GM04503 (cell line): Measurements from ENCODE around the gene ITPK1.

Experiments used
- DNase-seq: peaks from one replicate; pipeline ENCODE4 v3.0.0-alpha.2; 2012; ENCODE audit warnings: low read depth

The ITPK1 gene

GRCh38 chr14:92937051-92937937 is 178.4 kb downstream of the ITPK1 start:
- no peak for DNase-seq

- DNase-seq, result no peak
Measured at GRCh38 chr14:92936085-92936484, 179.6 kb downstream of the ITPK1 start.

GRCh38 chr14:92935446-92935845 is 180.3 kb downstream of the ITPK1 start:
- DNase-seq, result no peak

GRCh38 chr14:92934196-92935085 is 181.3 kb downstream of the ITPK1 start:
- DNase-seq, result no peak

- no peak for DNase-seq
Measured at GRCh38 chr14:92933481-92933880, 182.2 kb downstream of the ITPK1 start.

GRCh38 chr14:92932448-92933395 is 183.0 kb downstream of the ITPK1 start:
- DNase-seq, result no peak

GRCh38 chr14:92931681-92932447 is 183.9 kb downstream of the ITPK1 start:
- DNase-seq, result no peak

GRCh38 chr14:92930737-92931602 is 184.8 kb downstream of the ITPK1 start:
- no peak for DNase-seq

- DNase-seq, result no peak
Measured at GRCh38 chr14:92929689-92930608, 185.8 kb downstream of the ITPK1 start.

GRCh38 chr14:92928961-92929688 is 186.6 kb downstream of the ITPK1 start:
- no peak for DNase-seq

- no peak for DNase-seq
Measured at GRCh38 chr14:92928258-92928629, 187.5 kb downstream of the ITPK1 start.

- no peak for DNase-seq
Measured at GRCh38 chr14:92927349-92928257, 188.1 kb downstream of the ITPK1 start.

GRCh38 chr14:92926931-92927330 is 188.8 kb downstream of the ITPK1 start:
- no peak for DNase-seq

GRCh38 chr14:92926180-92926845 is 189.4 kb downstream of the ITPK1 start:
- DNase-seq, result no peak

GRCh38 chr14:92925446-92925845 is 190.3 kb downstream of the ITPK1 start:
- no peak for DNase-seq

GRCh38 chr14:92924247-92924646 is 191.5 kb downstream of the ITPK1 start:
- DNase-seq, result no peak

GRCh38 chr14:92923744-92924103 is 192.0 kb downstream of the ITPK1 start:
- DNase-seq, result no peak
